HG03521 (cell line): ENCODE data around the gene TSHZ2.
"Not testable (repeated sequence)": the region's sequence is repeated elsewhere in the genome, so short reads cannot be mapped to it uniquely, and the experiment has no call there.

ENCODE experiments used
- ATAC-seq: cut with Tn5 transposase; IDR thresholded peaks from one replicate; pipeline ENCODE4 v1.9.1; 2021; ENCODE audit warnings: mild to moderate bottlenecking, moderate library complexity; ENCODE audit not compliant: unreplicated experiment

Gene TSHZ2

DNA sequence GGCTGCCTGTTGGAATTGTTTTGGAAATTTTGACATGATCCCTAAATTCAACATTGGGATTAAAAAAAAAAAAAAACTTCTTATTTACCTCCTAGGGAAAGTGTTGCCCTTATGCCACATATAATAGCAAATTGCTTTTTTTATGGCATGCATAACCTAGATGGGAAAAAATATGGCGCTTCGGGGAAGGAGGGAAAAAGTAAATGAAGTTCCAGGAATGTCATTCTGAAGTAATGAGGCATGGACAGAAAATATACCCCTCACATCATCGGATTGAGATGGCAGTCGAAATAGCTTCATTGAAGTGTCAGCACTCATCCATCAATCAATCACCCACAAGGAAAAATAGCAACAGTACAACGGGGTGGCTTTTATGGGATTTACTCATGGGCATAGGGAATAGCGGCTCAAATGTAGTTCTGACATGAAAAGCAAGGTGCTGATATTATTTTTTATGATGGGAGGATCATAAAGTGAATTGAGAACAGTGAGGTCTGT, 516.7 kb downstream of the TSHZ2 start:
- no peak for ATAC-seq

- no peak for ATAC-seq
Measured at GRCh38 chr20:53489528-53489927, 517.4 kb downstream of the TSHZ2 start.

- ATAC-seq: no peak
Measured at GRCh38 chr20:53490620-53491019, 518.5 kb downstream of the TSHZ2 start.

GRCh38 chr20:53491462-53491861, 519.3 kb downstream of the TSHZ2 start:
- ATAC-seq: no peak

- ATAC-seq: no peak
Measured at GRCh38 chr20:53492212-53492611, 520.1 kb downstream of the TSHZ2 start.

- no peak for ATAC-seq
Measured at GRCh38 chr20:53493311-53493857, 521.2 kb downstream of the TSHZ2 start.

GRCh38 chr20:53494753-53495152, 522.6 kb downstream of the TSHZ2 start:
- no peak for ATAC-seq

- no peak for ATAC-seq
Measured at GRCh38 chr20:53495398-53496092, 523.4 kb downstream of the TSHZ2 start.

- ATAC-seq: no peak
Measured at GRCh38 chr20:53497246-53497645, 525.1 kb downstream of the TSHZ2 start.

DNA sequence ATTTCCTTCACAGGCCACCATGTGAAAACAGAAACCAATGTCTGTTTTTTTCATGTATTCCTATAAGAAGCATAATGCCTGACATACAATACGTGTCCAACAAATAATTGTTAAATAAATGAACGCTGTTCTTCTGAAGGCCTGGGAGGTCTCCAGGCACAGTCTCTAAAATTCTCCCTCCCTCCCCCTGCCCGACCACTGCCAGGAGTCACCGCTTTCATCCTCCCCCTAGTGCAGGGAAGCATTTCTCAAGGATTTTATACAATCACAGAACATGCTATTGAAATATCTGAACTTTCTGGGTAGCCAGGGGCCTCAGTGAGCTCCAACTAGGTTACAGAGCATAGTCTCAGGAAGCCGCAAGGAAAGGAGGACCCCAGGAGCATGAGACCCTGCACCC, 526.2 kb downstream of the TSHZ2 start:
- ATAC-seq: no peak

GRCh38 chr20:53500651-53501050, 528.5 kb downstream of the TSHZ2 start:
- no peak for ATAC-seq

DNA sequence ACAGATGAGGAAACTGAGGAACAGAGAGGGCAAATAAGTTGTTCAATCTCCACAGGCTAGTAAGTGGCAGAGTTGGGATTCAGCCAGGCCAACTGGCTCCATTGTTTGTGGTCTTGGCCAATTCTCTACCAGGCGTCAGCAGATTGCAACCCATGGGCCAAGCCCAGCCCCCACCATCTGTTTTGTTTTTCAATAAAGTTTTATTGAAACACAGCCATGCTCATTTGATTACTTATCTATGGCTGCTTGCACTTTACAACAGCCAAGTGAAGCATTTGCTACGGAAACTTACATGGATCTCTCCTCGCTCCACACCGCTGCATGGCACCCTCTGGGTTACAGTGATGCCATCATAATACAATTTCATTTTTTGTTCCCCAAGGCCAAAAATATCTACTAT, 530.7 kb downstream of the TSHZ2 start:
- no peak for ATAC-seq

- ATAC-seq: no peak
Measured at GRCh38 chr20:53503517-53503919, 531.4 kb downstream of the TSHZ2 start.

DNA sequence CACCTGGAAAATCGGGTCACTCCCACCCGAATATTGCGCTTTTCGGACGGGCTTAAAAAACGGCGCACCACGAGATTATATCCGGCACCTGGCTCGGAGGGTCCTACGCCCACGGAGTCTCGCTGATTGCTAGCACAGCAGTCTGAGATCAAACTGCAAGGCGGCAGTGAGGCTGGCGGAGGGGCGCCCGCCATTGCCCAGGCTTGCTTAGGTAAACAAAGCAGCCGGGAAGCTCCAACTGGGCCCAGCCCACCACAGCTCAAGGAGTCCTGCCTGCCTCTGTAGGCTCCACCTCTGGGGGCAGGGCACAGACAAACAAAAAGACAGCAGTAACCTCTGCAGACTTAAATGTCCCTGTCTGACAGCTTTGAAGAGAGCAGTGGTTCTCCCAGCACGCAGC, 531.9 kb downstream of the TSHZ2 start:
- ATAC-seq: not testable (repeated sequence)

DNA sequence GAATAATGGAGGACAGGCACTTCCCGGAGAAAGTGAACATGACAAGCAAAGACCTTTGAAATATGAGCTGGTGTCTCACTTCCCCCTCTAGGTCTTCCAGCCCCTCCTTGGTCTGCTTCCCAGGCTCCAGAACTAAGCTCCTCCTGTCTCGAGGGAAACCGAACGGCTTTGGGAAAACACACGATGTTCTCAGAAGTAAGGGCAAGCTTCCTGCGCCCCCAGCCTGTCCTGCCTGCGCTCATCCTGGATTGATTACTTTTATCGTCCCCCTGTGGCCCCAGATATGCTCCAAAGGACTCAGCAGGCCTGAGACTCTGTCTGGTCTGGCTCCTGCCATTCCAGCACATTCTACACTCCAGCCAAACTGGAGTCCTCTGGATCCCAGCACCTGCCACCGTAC, 538.1 kb downstream of the TSHZ2 start:
- ATAC-seq: no peak

- ATAC-seq: no peak
Measured at GRCh38 chr20:53510704-53511103, 538.5 kb downstream of the TSHZ2 start.

DNA sequence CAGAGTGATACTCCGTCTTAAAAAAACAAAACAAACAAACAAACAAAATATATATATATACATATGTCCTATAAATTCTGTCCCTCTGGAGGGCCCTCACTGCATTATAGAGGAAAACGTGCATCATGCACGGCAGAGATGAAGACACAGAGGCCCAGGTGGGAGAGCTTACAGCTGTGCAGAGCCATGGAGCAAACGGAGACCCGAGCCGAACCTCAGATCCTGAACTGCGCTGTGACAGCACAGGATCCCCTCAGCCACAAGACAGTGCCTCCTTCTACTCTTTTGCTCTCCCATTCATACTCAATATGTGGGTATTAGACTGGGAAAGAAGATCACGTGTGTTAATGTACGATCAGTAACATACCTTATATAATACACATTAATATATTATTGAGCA, 539.9 kb downstream of the TSHZ2 start:
- no peak for ATAC-seq

DNA sequence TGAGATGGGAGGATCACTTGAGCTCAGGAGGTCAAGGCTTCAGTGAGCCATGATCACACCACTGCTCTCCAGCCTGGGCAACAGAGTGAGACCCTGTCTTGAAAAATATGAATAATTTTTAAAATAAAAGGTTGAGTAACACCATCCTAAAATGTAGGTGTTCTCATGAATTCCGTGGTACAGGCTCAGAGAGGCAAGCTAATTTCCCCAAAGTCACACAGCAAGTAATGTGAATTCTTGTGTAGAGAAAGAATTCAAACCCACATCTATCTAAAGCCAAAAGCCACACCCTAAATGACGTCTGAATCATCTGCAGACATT, 541.0 kb downstream of the TSHZ2 start:
- ATAC-seq: no peak

GRCh38 chr20:53513489-53514298, 541.5 kb downstream of the TSHZ2 start:
- no peak for ATAC-seq

- no peak for ATAC-seq
Measured at GRCh38 chr20:53515749-53516148, 543.6 kb downstream of the TSHZ2 start.

- ATAC-seq: no peak
Measured at GRCh38 chr20:53517146-53517545, 545.0 kb downstream of the TSHZ2 start.

DNA sequence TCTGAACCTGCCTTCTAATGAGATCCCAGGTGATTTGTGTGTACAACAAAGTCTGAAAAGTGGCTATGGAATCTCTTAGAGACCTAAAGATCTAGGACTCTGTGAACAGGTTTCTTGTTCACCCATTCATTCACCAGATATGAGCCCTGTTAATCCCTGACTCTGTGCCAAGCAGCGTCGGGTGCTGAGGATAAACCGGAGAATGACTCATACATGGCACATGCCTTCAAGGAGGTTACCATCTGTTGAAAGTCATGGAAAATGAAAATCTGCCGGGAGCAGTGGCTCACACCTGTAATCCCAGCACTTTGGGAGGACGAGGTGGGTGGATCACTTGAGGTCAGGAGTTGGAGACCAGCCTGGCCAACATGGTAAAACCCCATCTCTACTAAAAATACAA, 549.3 kb downstream of the TSHZ2 start:
- ATAC-seq: not testable (repeated sequence)
